Testis (tissue), 2 donors: ENCODE measurements around the gene CHST12.

ENCODE experiments used
- POLR2A ChIP-seq: fragments of 450-650 bp; IDR thresholded peaks from one replicate; pipeline ENCODE4 v1.6.1; 2017; ENCODE audit warnings: antibody characterized with exemption, mild to moderate bottlenecking, moderate library complexity
- TF ChIP-seq, protein P1 (sequence below), 3 experiments: fragments of 450-650 bp in 2 of 3; fragments of 200-600 bp in 1 of 3; sonication (generic) in 1 of 3; IDR thresholded peaks; one replicate each; pipeline ENCODE4 v1.5.1; 2016 to 2019; ENCODE audit warnings: antibody characterized with exemption in 3 of 3, mild to moderate bottlenecking in 2 of 3, moderate library complexity in 1 of 3

DNA sequence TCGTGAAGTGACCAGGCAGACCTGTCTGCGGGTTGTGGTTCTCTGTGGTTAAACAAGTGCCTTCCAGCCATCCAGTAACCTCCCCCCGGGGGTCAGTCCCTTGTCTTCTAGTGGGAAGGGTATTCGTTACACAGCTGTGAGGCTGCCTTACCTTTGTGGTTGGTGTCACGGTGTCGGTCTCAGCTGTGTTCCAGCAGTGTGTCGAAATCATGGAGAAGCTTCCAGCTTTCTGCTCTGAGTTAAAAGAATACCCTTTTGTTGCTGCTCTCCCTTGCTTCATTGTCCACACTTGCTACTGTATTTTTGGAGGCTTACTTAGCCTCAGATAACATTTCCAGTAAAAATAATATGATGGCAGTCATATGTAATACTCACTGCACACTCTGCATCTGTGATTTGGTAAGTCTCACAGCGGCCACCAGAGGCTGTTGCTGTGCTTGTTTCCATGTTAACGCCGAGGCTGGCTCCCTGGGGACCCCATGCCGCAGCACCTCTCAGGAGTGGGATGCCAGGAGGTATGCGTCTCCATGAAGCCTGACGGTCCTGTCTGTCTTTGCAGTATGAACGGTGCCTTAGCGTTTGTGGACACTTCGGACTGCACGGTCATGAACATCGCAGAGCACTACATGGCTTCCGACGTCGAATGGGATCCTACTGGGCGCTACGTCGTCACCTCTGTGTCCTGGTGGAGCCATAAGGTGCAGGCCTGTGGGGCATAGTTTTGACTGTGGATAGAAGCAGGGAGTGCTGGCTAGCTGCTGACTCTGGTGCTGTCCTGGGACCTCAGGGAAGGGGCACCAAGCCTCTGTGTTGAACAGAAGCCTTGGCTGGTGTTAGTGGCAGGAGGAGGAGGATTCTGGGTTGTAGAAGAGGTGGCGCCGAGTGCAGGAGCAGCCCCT lies 28.3 kb upstream of the CHST12 start:
- no peak for TF ChIP-seq POLR2A
- TF ChIP-seq, protein P1, sequence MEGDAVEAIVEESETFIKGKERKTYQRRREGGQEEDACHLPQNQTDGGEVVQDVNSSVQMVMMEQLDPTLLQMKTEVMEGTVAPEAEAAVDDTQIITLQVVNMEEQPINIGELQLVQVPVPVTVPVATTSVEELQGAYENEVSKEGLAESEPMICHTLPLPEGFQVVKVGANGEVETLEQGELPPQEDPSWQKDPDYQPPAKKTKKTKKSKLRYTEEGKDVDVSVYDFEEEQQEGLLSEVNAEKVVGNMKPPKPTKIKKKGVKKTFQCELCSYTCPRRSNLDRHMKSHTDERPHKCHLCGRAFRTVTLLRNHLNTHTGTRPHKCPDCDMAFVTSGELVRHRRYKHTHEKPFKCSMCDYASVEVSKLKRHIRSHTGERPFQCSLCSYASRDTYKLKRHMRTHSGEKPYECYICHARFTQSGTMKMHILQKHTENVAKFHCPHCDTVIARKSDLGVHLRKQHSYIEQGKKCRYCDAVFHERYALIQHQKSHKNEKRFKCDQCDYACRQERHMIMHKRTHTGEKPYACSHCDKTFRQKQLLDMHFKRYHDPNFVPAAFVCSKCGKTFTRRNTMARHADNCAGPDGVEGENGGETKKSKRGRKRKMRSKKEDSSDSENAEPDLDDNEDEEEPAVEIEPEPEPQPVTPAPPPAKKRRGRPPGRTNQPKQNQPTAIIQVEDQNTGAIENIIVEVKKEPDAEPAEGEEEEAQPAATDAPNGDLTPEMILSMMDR (IDR thresholded peaks at IDR 0.05): no peak
